Skeletal muscle cell (primary cell): ENCODE data around the gene CNTN2.
A peak's percentile ranks its signal among the peaks of the same experiment; 100 is the strongest.

Experiments
- DNase-seq: peaks from one replicate; pipeline ENCODE4 v3.0.0-alpha.2; 2010; ENCODE audit warnings: low read depth
- H3K4me3 ChIP-seq: 2 replicates; pipeline ENCODE4 v1.5.1; 2011; ENCODE audit warnings: low read depth, mild to moderate bottlenecking, control low read depth, low read length, moderate library complexity

The CNTN2 gene

DNA sequence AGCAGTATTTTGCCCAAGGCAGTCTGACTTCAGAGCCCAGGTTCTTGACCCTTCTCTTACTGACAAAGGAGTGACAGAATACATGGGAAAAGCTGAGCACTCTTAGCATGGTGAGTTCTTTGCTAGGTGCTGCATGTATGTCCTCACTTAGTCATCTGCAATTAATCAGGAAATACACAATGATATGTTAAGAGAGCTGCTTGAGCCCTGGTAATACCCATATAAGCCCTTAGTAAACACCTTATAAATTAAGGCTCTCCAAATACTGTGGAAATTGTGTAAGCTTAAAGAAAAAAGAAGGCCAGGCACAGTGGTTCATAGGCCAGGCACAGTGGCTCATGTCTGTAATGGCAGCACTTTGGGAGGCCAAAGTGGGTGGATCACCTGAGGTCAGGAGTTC, 55.2 kb downstream of the CNTN2 start:
- no peak for DNase-seq
- no peak overlapping the region for H3K4me3 ChIP-seq

DNA sequence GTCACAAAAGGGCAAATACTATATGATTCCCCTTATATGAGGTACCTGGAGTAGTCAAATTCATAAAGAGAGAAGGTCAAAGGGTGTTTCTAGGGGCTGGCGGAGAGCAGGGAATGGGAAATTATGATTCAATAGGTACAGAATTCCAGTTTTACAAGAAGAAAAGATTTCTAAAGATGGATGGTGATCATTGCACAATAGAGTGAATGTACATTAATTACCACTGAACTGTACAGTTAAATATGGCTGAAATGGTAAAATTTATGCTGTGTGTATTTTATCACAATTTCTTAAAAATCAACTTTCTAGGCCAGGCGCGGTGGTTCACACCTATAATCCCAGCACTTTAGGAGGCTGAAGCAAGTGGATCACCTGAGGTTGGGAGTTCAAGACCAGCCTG, 59.4 kb downstream of the CNTN2 start:
- no peak overlapping the region for H3K4me3 ChIP-seq
- no peak for DNase-seq

DNA sequence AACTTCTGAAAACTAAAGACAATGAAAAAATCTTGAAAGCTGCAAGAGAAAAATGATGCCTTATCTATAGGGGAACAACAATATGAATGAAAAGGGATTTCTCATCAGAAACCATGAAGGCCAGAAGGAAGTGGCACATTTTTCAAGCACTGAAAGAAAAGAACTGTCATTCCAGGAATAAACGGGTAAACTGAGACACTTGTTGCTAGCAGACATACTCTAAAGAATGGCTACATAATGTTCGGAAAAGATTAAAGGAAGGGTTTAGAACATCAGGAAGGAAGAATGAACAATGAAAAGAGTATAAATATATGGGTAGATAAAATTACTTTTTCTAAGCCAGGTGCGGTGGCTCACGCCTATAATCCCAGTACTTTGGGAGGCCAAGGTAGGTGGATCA, 64.3 kb downstream of the CNTN2 start:
- DNase-seq, result no peak
- no peak overlapping the region for H3K4me3 ChIP-seq

DNA sequence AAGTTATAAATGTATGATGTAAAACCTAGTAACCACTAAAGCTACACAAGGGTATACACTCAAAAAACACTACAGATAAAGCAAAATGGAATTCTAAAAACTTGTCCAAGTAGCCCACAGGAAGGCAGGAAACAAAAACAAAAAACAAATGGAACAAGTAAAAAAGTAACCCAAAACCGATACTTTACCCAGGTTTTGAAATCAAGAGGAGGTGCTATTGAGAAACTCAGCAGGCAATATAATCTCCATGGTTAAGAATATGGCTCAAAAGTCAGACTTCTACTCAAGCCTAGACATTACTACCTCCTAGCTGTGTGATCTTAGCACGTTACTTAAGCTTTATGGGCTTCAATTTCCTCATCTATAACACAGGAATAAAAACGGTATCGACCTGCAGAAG, 65.5 kb downstream of the CNTN2 start:
- no peak overlapping the region for H3K4me3 ChIP-seq
- DNase-seq, result no peak

DNA sequence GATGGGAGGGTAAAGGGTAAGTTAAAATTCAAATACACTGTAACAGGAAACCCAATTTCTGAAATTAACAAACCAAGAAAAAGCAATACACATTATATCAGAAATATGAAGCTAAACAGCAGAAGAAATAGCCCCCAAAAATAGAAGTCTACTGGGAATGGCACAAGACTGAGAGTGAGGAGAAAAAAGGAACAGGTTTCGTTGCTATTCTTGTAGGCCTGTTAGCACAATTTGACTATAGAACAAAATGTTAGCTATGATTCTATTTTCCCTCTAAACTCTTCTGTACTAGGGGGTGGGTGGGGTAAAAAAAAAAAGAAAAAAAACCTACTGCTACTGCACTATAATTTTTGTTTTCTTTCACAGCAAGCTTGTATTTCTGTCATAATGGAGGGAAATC, 66.3 kb downstream of the CNTN2 start:
- DNase-seq, result no peak
- H3K4me3 ChIP-seq, result no peak overlapping the region

DNA sequence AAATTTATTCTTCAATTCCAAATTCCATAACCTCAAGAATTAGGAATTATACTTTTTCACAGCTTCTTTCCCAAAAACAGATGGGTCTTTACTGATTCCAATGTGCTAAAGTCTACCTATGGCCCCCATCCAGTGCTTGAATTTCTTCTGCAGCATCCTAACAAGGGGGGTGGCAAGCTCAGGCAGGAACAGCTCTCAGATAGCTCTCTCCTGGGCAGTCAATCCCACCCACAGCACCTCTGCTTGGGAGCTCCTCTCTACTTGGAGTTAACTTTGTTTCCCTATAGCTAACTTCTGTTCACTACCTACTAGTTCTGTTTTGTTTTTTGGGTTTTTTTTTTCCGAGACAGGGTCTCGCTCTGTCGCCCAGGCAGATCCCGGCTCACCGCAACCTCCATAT, 66.7 kb downstream of the CNTN2 start:
- DNase-seq, result no peak
- H3K4me3 ChIP-seq, result no peak overlapping the region

DNA sequence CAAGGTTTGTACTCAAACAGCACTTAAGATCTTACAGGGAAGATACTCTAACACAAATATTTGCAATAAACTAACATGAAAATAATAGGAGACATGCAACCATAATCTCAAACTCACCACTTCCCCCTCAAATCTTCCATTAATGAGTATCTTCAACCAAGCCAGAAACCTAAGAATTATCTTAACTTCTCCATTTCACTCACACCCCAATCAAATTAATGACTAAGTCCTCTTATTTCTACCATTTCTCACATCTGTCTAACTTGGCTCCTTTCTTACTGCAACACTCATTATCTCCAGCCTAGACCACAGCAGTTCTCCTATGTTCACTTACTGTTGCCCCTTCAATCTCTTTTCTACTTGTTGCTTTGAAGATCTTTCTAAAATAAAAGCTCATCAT, 68.3 kb downstream of the CNTN2 start:
- H3K4me3 ChIP-seq, result no peak overlapping the region
- DNase-seq, result no peak

DNA sequence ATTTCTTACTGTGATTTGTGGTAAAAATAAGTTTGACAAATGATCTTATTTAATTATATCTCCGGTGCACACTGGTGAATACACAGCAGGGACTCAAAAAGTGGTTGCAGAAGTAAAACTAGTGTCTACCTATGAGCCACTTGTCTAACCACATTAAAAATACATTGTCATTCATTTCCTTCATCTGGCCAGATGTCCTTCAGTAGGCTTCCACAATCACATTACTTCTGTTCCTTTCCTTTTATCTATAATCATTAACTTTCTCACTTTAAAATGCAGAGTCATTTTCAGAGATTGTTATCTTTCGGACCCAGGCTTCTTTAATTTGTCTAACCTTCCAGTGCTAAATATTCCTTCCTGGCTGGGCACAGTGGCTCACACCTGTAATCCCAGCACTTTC, 75.7 kb downstream of the CNTN2 start:
- H3K4me3 ChIP-seq, result no peak overlapping the region
- no peak for DNase-seq

DNA sequence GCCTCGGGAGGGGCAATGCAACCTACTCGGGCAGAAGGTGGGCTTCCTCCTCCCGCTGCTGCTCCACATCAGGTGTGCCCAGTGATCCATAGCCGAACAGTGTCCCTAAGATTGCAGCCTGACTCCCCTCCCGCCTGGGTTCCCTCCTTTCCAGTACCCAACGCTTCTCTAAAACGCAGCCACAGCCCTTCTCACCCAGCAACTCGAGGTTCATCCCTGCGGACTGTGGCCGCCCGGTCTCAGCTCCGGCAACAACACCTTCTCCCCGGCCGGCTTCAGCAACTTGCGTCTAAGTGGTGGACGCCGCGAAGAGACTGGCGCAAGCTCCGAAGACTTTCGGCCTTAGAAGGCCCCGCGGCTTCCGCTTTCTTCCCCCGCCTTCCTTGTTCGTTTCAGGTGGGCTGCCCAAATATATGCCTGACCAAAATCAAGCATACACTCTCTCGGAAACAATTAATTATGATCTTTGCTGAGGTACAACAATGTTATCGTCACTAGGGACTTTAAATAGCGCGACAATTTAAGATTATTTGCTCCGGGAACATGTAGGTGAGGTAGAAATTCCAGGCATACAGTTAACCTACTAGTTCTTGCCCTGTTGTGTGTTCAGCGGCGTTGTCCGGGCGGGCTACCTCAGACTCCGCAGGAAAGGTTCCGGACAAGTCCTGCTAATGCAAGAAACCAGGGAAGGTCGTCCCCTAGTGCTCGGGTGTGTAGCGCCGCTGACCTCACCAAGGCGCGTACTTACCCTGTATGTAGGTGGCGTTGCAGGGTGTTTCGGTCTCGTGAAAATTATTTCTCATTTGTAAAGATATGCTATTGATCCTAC, 78.9 kb downstream of the CNTN2 start, which contains the start of gene RBBP5:
RBBP5 (minus strand) TSS at position 319 of the 829 bp plus-strand sequence; CDS start at position 214, 105 bp downstream.
- DNase-seq, result peak; percentile 95
- H3K4me3 ChIP-seq, result peak within 1 kb of the TSS; percentile 91

DNA sequence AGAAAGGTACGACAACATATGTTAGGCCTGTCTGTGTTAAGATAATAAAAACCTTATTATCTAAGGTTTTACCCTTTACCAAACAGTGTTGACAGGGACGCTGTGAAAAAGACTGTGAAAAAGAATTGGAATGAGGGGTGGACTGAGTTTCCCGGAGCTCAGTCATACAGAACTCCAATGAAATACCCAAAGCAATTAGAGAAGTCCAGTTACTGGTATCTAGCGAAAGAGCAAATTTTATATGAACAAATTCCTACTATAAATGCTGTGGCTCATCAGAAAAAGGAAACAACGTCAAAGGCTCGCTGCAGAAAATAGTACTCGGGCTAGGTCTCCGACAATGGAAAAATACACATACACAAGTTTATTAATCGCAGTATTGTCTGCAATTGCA, 79.5 kb downstream of the CNTN2 start:
- peak overlapping the region; percentile 91 for H3K4me3 ChIP-seq
- no peak for DNase-seq

DNA sequence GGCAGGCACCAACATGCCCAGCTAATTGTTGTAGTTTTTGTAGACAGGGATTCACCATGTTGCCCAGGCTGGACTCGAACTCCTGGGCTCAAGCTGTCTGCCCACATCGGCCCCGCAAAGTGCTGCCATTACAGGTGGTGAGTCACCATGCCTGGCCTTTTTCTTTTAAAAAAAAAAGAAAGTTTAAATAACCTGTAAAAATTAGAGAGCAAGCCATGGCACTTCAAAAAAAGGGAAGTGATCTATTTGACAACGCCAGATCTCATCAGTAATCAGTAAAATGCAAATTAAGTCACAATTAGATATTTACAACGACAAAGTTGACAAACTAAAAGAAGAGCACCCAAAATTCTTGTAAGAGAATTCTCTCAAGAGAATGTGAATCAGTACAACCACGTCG, 81.7 kb downstream of the CNTN2 start:
- no peak for DNase-seq
- no peak overlapping the region for H3K4me3 ChIP-seq

DNA sequence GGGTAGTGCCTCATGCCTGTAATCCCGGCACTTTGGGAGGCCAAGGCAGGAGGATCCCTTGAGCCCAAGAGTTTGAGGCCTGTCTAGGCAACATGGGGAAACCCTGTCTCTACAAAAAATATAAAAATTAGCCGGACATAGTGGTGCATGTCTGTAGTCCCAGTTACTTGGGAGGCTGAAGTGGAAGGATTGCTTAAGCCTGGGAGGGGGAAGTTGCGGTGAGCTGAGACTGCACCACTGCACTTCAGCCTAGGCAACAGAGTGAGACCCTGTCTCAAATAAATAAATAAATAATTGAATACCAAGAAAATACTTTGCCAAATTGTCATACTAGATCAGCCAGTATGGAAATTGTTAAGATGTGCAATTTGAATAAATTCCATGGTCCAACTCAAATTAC, 84.6 kb downstream of the CNTN2 start:
- no peak overlapping the region for H3K4me3 ChIP-seq
- DNase-seq, result no peak
